A549 (cell line): Measurements from ENCODE around the gene ADAM12.

Experiments
- CEBPB ChIP-seq, 2 experiments: fragments of >200 bp in 1 of 2; sonication (Bioruptor Twin) in 1 of 2; formaldehyde crosslinking in 1 of 2; IDR thresholded peaks; 2 replicates each; pipeline ENCODE4 v1.6.1; 2012 to 2016
- CHD4 ChIP-seq: fragments of 200-600 bp; sonication (generic); IDR thresholded peaks from 2 replicates; pipeline ENCODE4 v1.6.1; 2016; ENCODE audit warnings: antibody characterized with exemption, mild to moderate bottlenecking, borderline replicate concordance
- EP300 ChIP-seq, 2 experiments: fragments of >200 bp; sonication (Bioruptor Twin); formaldehyde crosslinking; IDR thresholded peaks; 2 replicates in 1 of 2; 3 replicates in 1 of 2; pipeline ENCODE4 v1.6.1; 2016 to 2017
- POLR2AphosphoS2 ChIP-seq: conservative IDR thresholded peaks from 2 replicates; pipeline ENCODE4 v1.6.1; 2012; ENCODE audit warnings: low read length, improper control_type of control experiment, inconsistent platforms

GRCh38 chr10:126242397-126243260 lies 145.6 kb downstream of the ADAM12 start:
- no peak for TF ChIP-seq CEBPB (IDR thresholded peaks at IDR 0.05)
- TF ChIP-seq POLR2AphosphoS2, result no peak
- TF ChIP-seq CHD4, result no peak
- no peak for TF ChIP-seq EP300 (IDR thresholded peaks at IDR 0.05)
